ENCODE data around the gene MT1M. TPM values are rescaled to one million over a fixed set of nuclear protein-coding genes. Genes with fewer than 3 reads are reported as not detected.
"Not testable (repeated sequence)": the region's sequence is repeated elsewhere in the genome, so short reads cannot be mapped to it uniquely, and the experiment has no call there.

The MT1M gene
- total RNA-seq (2014; rRNA removed; shearing (Covaris generic)): not detected in 2 replicates

GRCh38 chr16:56632156-56632847 is at the start of gene MT1M:
Gene MT1M (plus strand): TSS chr16:56632659. CDS start chr16:56632732, 73 bp downstream.
- no peak for DNase-seq (ENCODE audit: low spot score)

DNA sequence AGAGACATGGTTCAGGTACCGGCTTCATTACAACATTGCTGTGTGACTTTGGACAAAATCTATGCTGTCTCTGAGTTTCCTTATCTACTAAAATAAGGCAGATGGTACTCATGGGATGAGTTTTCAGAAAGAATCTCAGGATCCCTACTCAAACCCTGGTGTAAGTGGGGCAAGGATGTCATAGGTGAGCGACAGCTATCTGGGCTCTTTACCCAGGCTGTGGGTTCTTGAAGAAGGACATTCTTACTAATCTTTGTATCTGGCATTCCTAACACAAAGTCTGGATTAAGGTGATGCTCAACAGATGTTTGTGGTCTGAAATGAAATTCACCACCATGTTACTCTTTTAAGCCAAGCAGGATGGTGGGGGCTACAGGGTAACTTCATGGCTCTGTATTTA is 49.5 kb upstream of the MT1M start:
- DNase-seq (ENCODE audit: low spot score): not testable (repeated sequence)

DNA sequence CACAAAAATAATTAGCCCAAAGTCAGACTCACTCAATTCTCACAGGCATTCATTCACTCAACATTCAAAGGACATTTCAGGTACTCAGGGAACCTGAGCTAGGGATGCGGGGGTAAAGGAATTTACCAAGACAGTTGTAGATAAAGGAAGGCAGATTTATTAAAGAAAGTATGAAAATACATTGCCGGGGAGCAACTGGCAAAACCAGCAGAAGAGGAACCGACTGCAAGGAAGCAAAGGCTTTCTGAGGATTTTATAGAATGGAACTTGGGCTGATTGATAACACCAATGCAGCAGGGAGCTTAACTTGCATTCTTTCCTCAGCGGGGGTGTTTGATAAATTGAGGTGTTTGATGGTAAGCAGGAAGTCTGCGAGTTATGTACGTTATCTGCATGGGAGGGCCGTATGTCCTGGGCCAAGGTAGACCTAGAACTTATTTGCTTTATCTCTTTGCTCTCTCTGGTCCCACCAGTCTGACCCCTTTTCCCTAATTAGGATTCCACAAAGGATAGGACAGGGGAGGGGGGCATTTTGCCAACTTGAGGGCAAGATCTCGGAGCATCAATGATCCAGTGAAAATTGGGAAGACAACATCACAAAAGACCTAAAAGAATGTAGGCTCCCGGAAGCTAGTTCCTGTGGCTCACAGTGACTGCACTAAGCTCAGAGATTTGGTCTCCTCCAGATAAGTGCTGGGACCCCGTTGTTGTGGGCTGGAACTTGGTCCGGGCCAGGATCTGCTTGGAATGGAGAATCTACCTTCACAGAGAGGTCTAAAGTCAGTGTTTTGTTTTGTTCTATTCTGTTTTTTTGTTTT is 48.9 kb upstream of the MT1M start:
- no peak for DNase-seq (ENCODE audit: low spot score)

- no peak for DNase-seq (ENCODE audit: low spot score)
These were observed 48.2 kb upstream of the MT1M start for GRCh38 chr16:56584276-56584675.

DNA sequence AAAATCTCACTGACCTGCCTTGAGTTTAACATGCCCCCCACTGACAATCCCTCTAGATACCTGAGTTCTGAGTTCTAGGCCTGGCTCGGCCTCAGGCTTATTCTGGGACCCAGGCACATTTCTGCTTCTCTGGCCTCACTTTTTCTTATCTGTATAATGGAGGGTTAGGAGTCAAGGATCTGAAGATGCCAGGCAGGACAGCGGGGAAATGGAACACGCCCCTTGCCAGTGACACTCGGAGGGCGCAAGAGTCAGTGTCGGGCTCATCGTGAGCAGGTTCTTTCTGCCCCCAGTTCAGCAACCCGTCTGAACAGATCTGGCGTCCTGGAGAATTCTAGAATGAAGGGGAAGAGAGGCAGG is 43.7 kb upstream of the MT1M start:
- DNase-seq (ENCODE audit: low spot score): no peak

DNA sequence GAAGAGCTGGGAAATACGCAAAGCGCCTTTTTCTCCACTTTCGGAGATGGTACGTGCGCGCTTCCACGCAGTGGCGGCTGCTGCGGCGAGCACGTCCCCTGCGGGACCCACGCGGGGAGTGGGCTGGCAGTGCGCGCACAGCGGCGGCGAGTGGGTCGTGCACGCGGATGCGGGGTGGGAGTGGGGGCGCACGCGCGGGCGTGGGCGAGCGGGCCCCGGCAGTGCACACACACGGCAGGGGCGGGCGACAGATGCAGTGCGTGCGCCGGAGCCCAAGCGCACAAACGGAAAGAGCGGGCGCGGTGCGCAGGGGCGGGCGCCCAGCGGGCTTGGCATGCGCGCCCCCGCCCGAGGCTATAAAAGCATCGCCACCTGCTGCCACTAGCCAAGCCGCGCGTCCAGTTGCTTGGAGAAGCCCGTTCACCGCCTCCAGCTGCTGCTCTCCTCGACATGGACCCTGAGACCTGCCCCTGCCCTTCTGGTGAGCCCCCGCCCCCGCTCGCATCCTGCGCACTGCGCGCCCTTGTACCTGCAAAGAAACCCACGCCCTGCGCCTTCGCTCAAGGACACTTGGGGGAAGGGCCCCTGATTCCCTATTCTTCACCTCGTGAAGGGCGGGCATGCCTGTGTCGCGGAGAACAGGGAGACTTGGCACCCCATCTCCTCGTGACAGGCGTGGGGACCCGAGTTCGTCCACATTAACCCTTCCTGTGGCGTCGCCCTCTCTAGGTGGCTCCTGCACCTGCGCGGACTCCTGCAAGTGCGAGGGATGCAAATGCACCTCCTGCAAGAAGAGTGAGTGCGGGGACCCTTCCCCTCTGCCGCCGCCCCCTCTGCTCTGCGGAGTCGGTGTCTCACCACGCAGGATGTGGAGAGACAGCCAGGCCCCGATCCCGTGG is 43.1 kb upstream of the MT1M start, which contains the start of gene MT3:
TSS of gene MT3 (plus strand) at position 388 of the 899 bp plus-strand sequence. CDS start at position 451, 63 bp downstream.
- no peak for DNase-seq (ENCODE audit: low spot score)

- DNase-seq (ENCODE audit: low spot score): no peak
These were observed 40.9 kb upstream of the MT1M start for GRCh38 chr16:56591377-56592060.

DNA sequence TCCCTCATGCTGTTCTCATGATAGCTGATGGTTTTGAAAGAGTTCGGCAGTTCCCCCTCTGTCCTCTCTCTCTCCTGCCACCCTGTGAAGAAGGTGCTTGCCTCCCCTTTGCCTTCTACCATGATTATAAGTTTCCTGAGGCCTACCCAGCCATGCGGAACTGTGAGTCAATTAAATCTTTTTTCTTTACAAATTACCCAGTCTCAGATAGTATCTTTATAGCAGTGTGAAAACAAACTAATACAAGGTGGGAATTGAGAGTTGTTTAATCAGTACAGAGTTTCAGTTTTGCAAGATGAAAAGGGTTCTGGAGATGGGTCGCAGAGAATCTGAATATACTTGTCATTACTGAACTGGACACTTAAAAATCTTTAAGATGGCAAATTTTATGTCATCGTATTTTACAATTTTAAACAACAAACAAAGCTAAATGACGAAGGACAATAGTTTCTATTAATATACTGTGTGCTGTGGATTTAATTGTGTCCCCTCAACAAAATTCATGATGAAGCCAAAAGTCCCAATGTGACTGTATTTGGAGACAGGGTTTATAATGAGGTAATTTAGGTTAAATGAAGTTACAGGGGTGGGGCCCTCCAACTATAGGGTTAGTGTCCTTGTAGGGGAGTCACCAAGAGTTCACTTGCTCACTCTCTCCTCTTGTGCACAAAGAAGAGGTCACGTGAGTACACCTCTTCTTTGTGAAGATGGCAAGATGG is 38.7 kb upstream of the MT1M start:
- DNase-seq (ENCODE audit: low spot score): no peak

- no peak for DNase-seq (ENCODE audit: low spot score)
These were observed 38.2 kb upstream of the MT1M start for GRCh38 chr16:56594292-56594619.

GRCh38 chr16:56600398-56600999 is 32.0 kb upstream of the MT1M start:
- peak; percentile 68 for DNase-seq (ENCODE audit: low spot score)

DNA sequence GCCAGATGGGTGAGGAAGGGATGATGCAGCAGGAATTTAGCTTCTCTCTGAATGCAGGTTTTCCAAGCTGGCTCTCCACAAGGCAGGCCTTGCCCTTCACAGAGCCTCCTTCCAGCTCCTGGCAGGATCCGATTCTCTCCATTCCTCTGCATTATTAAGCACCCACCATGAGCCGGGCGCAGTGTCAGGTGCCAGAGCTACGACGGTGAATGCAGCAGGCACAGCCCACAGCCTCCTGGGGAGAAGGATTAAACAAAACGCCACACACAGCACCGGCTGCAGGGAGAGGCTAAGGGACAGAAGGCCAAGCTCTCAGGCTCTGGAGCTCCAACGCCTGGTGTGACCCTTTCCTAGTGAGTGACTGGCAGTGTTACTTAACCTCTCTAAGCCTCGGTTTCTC is 31.1 kb upstream of the MT1M start:
- no peak for DNase-seq (ENCODE audit: low spot score)

- DNase-seq (ENCODE audit: low spot score): peak; percentile 69
These were observed 28.9 kb upstream of the MT1M start for GRCh38 chr16:56603589-56603988.

GRCh38 chr16:56604966-56605365 is 27.5 kb upstream of the MT1M start:
- no peak for DNase-seq (ENCODE audit: low spot score)

GRCh38 chr16:56605475-56605874 is 27.0 kb upstream of the MT1M start:
- DNase-seq (ENCODE audit: low spot score): no peak

DNA sequence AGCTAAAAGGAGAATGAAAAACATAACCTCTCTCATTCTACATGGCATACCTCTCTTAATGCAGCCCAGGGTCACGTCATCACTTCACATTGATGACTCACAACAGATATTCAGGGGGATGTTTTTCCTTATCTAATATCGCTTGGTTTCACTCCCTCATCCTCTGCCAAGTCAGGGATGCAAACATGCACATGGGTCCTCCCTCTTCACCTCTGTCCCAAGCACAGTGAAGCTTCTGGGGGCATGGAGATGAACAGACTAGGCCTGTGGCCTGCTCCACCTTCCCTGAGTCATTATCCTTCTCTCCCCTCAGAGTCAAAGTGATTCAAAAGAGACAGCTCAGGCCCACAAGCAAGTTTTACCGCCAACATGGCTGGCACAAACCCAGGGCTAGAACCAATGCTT is 26.4 kb upstream of the MT1M start:
- DNase-seq (ENCODE audit: low spot score): no peak

DNA sequence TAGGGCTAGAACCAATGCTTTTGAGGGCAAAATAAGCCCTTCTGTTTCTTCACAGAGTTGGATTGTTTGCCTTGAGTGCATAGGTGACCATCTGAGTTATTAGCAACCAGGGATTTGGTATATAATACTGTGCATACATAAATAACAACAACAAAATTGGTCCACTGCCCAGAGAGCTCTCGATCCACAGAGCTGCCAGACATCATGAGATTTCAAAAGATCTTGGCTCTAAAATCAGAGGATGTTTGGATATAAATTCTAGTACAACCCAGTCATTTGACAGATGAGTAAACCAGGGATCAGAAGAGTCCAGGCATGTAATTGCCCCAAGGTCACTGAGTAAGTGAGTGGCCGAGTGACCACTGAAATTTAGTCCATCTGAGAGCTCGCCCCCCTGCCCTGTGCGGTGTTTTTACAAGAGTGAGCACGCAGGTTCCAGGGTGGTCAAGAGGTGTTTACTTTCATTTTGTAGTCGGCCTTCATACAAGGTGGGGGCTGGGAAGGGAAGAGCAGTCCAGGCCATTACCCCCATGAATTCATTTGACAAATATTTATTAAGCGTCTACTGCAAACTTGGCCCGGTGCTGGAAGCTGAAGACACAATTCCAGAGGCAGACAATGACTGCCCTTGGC is 25.9 kb upstream of the MT1M start:
- DNase-seq (ENCODE audit: low spot score): no peak

- peak; percentile 64 for DNase-seq (ENCODE audit: low spot score)
These were observed 25.3 kb upstream of the MT1M start for GRCh38 chr16:56607109-56607618.

- DNase-seq (ENCODE audit: low spot score): no peak
These were observed 24.8 kb upstream of the MT1M start for GRCh38 chr16:56607675-56608042.

DNA sequence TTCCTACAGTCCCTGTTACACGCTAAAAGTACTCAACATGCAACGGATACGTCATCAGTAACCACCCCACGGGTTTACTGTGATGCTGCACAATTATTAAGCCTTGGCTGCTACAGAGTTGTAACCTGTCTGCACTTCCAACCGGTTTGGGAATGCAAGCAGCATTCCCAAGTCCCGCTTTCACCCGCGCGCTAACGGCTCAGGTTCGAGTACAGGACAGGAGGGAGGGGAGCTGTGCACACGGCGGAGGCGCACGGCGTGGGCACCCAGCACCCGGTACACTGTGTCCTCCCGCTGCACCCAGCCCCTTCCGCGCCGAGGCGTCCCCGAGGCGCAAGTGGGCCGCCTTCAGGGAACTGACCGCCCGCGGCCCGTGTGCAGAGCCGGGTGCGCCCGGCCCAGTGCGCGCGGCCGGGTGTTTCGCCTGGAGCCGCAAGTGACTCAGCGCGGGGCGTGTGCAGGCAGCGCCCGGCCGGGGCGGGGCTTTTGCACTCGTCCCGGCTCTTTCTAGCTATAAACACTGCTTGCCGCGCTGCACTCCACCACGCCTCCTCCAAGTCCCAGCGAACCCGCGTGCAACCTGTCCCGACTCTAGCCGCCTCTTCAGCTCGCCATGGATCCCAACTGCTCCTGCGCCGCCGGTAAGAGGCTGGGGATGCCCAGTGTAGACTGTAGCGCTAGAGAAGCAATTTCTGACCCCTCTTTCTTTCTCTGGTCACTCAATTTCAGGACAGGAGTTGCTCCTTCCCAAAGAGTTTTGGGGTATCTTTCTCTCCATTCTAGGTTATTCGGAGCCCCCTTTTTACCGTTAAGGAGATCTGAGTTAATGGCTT is 24.2 kb upstream of the MT1M start, which contains the start of gene MT2A:
TSS of gene MT2A (plus strand) at position 542 of the 833 bp plus-strand sequence. CDS start at position 614, 72 bp downstream.
- peak; percentile 97 for DNase-seq (ENCODE audit: low spot score)
